ENCODE data around the gene QSOX2.

The QSOX2 gene

GRCh38 chr9:136211441-136212344 lies 33.9 kb downstream of the QSOX2 start:
- TF ChIP-seq, protein P1, sequence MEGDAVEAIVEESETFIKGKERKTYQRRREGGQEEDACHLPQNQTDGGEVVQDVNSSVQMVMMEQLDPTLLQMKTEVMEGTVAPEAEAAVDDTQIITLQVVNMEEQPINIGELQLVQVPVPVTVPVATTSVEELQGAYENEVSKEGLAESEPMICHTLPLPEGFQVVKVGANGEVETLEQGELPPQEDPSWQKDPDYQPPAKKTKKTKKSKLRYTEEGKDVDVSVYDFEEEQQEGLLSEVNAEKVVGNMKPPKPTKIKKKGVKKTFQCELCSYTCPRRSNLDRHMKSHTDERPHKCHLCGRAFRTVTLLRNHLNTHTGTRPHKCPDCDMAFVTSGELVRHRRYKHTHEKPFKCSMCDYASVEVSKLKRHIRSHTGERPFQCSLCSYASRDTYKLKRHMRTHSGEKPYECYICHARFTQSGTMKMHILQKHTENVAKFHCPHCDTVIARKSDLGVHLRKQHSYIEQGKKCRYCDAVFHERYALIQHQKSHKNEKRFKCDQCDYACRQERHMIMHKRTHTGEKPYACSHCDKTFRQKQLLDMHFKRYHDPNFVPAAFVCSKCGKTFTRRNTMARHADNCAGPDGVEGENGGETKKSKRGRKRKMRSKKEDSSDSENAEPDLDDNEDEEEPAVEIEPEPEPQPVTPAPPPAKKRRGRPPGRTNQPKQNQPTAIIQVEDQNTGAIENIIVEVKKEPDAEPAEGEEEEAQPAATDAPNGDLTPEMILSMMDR (IDR thresholded peaks at IDR 0.05; ENCODE audit: low read depth, low read length), result no peak
- no peak overlapping the region for H3K4me3 ChIP-seq (replicated peaks in 1 of 2; ENCODE audit: low read depth in 2 of 2, low read length in 2 of 2)
- no peak for DNase-seq (ENCODE audit: low read depth in 2 of 2)

GRCh38 chr9:136211006-136211405 lies 34.6 kb downstream of the QSOX2 start:
- no peak for DNase-seq (ENCODE audit: low read depth in 2 of 2)
- TF ChIP-seq, protein P1 (IDR thresholded peaks at IDR 0.05; ENCODE audit: low read depth, low read length), result no peak
- H3K4me3 ChIP-seq (replicated peaks in 1 of 2; ENCODE audit: low read depth in 2 of 2, low read length in 2 of 2), result no peak overlapping the region

DNA sequence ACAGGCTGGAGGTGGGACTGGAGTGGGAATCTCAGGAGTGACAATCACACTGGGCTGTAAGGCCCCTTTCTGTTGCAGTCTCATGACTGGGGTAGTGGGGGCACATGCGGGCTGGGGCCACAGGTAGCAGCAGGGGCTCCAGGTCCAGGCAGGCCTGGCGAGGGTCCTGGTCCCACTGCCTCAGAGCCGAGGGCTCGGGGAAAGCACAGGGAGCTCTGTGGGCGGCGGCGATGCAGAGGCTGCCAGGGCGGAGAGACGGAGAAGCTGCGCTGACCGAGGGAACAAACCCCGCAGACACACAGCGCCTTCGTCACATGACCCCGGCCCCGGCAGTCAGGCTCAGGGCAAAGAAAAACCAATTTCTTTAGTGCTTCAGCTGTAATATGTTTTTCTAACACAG lies 35.3 kb downstream of the QSOX2 start:
- DNase-seq (ENCODE audit: low read depth in 2 of 2), result no peak
- TF ChIP-seq, protein P1 (IDR thresholded peaks at IDR 0.05; ENCODE audit: low read depth, low read length), result no peak

DNA sequence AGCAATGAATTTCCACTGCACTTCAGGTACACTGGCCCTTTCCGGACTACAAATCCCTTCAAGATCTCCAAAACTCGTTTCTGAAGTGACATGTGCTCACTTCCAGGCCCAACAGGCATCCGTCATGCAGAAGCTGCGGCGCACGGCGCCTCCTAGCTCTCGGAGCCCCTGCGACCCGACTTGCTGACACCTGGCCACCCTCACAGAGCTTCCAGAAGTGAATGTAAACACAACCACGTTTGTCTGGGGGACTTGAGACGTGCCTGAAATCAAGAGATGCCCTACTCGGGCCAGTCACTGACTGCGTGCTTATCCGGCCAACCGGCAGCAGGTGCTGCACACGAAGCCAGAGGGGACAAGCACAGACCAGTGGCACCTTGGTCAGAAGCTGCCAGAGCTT lies 35.8 kb downstream of the QSOX2 start:
- TF ChIP-seq, protein P1 (IDR thresholded peaks at IDR 0.05; ENCODE audit: low read depth, low read length), result no peak
- H3K4me3 ChIP-seq (replicated peaks in 1 of 2; ENCODE audit: low read depth in 2 of 2, low read length in 2 of 2), result no peak overlapping the region
- DNase-seq (ENCODE audit: low read depth in 2 of 2), result no peak

More for the DNA sequence above, 35.3 kb downstream of the QSOX2 start:
- no peak overlapping the region for H3K4me3 ChIP-seq (replicated peaks in 1 of 2; ENCODE audit: low read depth in 2 of 2, low read length in 2 of 2)

DNA sequence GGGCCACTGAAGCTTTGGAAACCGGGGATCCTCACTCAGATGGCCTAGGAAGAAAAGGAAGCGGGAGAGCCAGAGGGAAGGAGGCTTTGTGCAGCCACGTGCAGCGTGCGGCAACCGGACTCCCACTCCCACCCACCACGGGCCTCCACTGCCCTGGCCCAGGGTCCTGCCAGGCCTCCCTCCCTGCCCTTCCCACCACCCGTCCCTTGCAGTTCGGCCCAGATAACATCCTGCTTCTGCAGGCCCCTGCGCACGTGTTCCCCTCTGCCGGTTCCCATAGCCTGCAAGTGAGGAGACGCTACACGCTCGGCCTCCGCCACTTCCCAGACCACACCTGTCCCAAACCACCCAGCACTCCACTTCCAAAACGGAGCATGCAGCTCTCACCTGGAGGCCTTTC lies 36.4 kb downstream of the QSOX2 start:
- no peak overlapping the region for H3K4me3 ChIP-seq (replicated peaks in 1 of 2; ENCODE audit: low read depth in 2 of 2, low read length in 2 of 2)
- TF ChIP-seq, protein P1 (IDR thresholded peaks at IDR 0.05; ENCODE audit: low read depth, low read length), result no peak
- DNase-seq (ENCODE audit: low read depth in 2 of 2), result no peak

DNA sequence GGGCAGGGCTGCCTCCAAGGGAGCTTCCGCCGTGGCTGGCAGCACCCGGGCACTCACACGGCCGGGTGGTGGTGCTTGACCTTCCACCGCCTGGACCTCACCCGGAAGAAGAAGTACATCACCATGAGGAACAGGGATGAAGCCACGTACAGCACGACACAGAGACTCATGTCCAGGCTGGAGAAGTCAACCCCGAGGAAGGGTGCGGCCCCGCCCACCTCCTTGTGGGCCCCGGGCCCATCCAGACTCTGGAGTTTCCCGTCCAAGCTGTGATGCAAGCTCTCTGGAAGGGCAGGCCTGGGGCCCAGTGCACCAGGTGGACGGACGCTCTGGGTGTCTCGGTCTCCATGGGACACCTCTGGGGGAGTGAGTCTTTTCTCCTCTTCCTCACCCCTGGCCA lies 36.9 kb downstream of the QSOX2 start:
- no peak overlapping the region for H3K4me3 ChIP-seq (replicated peaks in 1 of 2; ENCODE audit: low read depth in 2 of 2, low read length in 2 of 2)
- TF ChIP-seq, protein P1 (IDR thresholded peaks at IDR 0.05; ENCODE audit: low read depth, low read length), result no peak
- no peak for DNase-seq (ENCODE audit: low read depth in 2 of 2)

All from cardiac fibroblast (primary cell).